HepG2 (cell line): ENCODE measurements around the gene SHROOM1. TPM values are rescaled to one million over a fixed set of nuclear protein-coding genes. Genes with fewer than 3 reads are reported as not detected.

Source experiments
- CBFB ChIP-seq: sonication (generic); formaldehyde crosslinking; IDR thresholded peaks from 2 replicates; pipeline ENCODE4 v1.4.0; 2020; ENCODE audit warnings: missing genetic modification reagents
- HNRNPUL1 ChIP-seq: fragments of 200-400 bp; formaldehyde crosslinking; IDR thresholded peaks from 2 replicates; pipeline ENCODE4 v1.6.1; 2017; ENCODE audit warnings: low read depth, mild to moderate bottlenecking, low read length, moderate library complexity
- IRX3 ChIP-seq: sonication (generic); formaldehyde crosslinking; IDR thresholded peaks from 2 replicates; pipeline ENCODE4 v1.8.1; 2023; ENCODE audit warnings: mild to moderate bottlenecking, low read depth, missing genetic modification reagents, borderline replicate concordance
- RAD21 ChIP-seq: fragments of 450-650 bp; formaldehyde crosslinking; IDR thresholded peaks from 2 replicates; pipeline ENCODE4 v1.5.0; 2020; ENCODE audit warnings: mild to moderate bottlenecking
- TBX2 ChIP-seq: sonication (generic); formaldehyde crosslinking; IDR thresholded peaks from 2 replicates; pipeline ENCODE4 v1.5.0; 2020; ENCODE audit warnings: missing genetic modification reagents, mild to moderate bottlenecking, borderline replicate concordance
- ZFP90 ChIP-seq: sonication (generic); formaldehyde crosslinking; IDR thresholded peaks from 2 replicates; pipeline ENCODE4 v1.8.0; 2022; ENCODE audit warnings: missing genetic modification reagents, mild to moderate bottlenecking, inconsistent platforms, borderline replicate concordance
- ZNF232 ChIP-seq: sonication (generic); formaldehyde crosslinking; IDR thresholded peaks from 2 replicates; pipeline ENCODE4 v1.4.0; 2020; ENCODE audit warnings: missing genetic modification reagents, borderline replicate concordance
- ZNF292 ChIP-seq: sonication (generic); formaldehyde crosslinking; IDR thresholded peaks from 2 replicates; pipeline ENCODE4 v1.8.1; 2022; ENCODE audit warnings: mild to moderate bottlenecking, low read depth, missing genetic modification reagents, borderline replicate concordance
- ZNF564 ChIP-seq: sonication (generic); formaldehyde crosslinking; IDR thresholded peaks from 2 replicates; pipeline ENCODE4 v1.8.1; 2023; ENCODE audit warnings: mild to moderate bottlenecking, missing genetic modification reagents
- polyA plus RNA-seq, 8 experiments: library from polyadenylated mRNA; depleted of rRNA in 3 of 8; stranded (reverse) in 7 of 8; unstranded in 1 of 8; fragments of >200 nt; fragmentation: Illumina TruSeq in 4 of 8; extraction: Trizol in 4 of 8; gene quantifications; 2 replicates each; pipeline versions ENCODE4 v1.2.1 to v1.2.3, GENCODE V29; 2011 to 2016; ENCODE audit warnings: low read depth in 4 of 8, missing spikeins in 1 of 8, mixed read lengths in 1 of 8; ENCODE audit not compliant: insufficient read depth in 1 of 8
- total RNA-seq, 5 experiments: library from RNA; depleted of rRNA; stranded (reverse); fragments of >200 nt; fragmentation: Illumina TruSeq; extraction: Trizol; gene quantifications; 2 replicates each; pipeline ENCODE4 v1.2.3, GENCODE V29; 2016; ENCODE audit warnings: low read depth in 1 of 5
- TF ChIP-seq, protein P1 (sequence below): sonication (generic); formaldehyde crosslinking; IDR thresholded peaks from 2 replicates; pipeline ENCODE4 v1.5.1; 2020; ENCODE audit warnings: missing genetic modification reagents, mild to moderate bottlenecking, borderline replicate concordance
- TF ChIP-seq, protein P2 (sequence below): sonication (generic); formaldehyde crosslinking; IDR thresholded peaks from 2 replicates; pipeline ENCODE4 v1.4.0; 2020; ENCODE audit warnings: missing genetic modification reagents
- TF ChIP-seq, protein P3 (sequence below): sonication (generic); formaldehyde crosslinking; IDR thresholded peaks from 2 replicates; pipeline ENCODE4 v1.4.0; 2020; ENCODE audit warnings: mild to moderate bottlenecking, missing genetic modification reagents
- TF ChIP-seq, protein P4 (sequence below): sonication (generic); formaldehyde crosslinking; IDR thresholded peaks from 2 replicates; pipeline ENCODE4 v1.5.1; 2020; ENCODE audit warnings: mild to moderate bottlenecking, missing genetic modification reagents, moderate library complexity
- TF ChIP-seq, protein P5 (sequence below): IDR thresholded peaks from 2 replicates; pipeline ENCODE4 v1.6.1; 2012; ENCODE audit warnings: low read length, improper control_type of control experiment

Gene SHROOM1
- total and polyA plus RNA-seq, 2 of the 13 experiments (the other 11 are each of a cell fraction or from before 2014, with no cell fraction given): 18.2 to 25.7 TPM

DNA sequence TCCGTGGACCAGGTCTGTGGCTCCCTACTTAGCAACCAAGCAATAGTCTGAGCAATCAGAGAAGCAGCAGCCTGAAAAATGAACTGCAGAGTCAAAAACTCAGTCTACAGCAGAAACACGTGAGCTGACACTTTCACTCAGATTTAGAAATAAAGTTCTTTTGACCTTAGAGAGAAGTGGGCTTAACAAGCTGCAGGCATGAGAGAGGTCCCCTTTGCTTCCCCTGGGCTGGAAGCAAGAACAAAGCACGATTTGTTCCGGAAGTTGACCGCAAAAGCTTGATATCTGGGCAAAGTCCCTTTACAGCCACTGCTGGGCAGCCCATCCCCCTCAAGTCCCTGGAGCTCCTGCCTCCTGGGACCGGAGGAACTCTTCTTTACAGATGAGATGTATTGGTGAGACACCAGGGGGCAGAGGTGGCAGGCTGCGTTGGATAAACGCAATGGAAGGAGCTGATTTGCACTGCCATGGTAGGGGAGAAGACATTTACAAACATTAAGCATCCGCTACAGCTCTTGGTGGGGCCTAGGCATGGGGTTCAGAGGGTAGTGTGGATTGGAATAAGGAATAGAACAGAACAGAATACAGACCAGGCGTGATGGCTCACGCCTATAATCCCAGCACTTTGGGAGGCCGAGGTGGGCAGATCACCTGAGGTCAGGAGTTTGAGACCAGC, 23.1 kb downstream of the SHROOM1 start (continued):
- peak; percentile 98 for TF ChIP-seq CBFB
- TF ChIP-seq, protein P1, sequence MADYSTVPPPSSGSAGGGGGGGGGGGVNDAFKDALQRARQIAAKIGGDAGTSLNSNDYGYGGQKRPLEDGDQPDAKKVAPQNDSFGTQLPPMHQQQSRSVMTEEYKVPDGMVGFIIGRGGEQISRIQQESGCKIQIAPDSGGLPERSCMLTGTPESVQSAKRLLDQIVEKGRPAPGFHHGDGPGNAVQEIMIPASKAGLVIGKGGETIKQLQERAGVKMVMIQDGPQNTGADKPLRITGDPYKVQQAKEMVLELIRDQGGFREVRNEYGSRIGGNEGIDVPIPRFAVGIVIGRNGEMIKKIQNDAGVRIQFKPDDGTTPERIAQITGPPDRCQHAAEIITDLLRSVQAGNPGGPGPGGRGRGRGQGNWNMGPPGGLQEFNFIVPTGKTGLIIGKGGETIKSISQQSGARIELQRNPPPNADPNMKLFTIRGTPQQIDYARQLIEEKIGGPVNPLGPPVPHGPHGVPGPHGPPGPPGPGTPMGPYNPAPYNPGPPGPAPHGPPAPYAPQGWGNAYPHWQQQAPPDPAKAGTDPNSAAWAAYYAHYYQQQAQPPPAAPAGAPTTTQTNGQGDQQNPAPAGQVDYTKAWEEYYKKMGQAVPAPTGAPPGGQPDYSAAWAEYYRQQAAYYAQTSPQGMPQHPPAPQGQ (CRISPR knock-in tag): no peak
- TF ChIP-seq, protein P2, sequence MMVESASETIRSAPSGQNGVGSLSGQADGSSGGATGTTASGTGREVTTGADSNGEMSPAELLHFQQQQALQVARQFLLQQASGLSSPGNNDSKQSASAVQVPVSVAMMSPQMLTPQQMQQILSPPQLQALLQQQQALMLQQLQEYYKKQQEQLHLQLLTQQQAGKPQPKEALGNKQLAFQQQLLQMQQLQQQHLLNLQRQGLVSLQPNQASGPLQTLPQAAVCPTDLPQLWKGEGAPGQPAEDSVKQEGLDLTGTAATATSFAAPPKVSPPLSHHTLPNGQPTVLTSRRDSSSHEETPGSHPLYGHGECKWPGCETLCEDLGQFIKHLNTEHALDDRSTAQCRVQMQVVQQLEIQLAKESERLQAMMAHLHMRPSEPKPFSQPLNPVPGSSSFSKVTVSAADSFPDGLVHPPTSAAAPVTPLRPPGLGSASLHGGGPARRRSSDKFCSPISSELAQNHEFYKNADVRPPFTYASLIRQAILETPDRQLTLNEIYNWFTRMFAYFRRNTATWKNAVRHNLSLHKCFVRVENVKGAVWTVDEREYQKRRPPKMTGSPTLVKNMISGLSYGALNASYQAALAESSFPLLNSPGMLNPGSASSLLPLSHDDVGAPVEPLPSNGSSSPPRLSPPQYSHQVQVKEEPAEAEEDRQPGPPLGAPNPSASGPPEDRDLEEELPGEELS (CRISPR knock-in tag): peak; percentile 80
- TF ChIP-seq, protein P3, sequence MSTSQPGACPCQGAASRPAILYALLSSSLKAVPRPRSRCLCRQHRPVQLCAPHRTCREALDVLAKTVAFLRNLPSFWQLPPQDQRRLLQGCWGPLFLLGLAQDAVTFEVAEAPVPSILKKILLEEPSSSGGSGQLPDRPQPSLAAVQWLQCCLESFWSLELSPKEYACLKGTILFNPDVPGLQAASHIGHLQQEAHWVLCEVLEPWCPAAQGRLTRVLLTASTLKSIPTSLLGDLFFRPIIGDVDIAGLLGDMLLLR (CRISPR knock-in tag): 0 out of 2 replicates have a peak, but pooled peaks have one; percentile 18
- peak; percentile 80 for TF ChIP-seq ZNF564 (CRISPR knock-in tag)
- TF ChIP-seq ZNF292: peak; percentile 91; the same call in 1 of the 2 replicates
- TF ChIP-seq, protein P4, sequence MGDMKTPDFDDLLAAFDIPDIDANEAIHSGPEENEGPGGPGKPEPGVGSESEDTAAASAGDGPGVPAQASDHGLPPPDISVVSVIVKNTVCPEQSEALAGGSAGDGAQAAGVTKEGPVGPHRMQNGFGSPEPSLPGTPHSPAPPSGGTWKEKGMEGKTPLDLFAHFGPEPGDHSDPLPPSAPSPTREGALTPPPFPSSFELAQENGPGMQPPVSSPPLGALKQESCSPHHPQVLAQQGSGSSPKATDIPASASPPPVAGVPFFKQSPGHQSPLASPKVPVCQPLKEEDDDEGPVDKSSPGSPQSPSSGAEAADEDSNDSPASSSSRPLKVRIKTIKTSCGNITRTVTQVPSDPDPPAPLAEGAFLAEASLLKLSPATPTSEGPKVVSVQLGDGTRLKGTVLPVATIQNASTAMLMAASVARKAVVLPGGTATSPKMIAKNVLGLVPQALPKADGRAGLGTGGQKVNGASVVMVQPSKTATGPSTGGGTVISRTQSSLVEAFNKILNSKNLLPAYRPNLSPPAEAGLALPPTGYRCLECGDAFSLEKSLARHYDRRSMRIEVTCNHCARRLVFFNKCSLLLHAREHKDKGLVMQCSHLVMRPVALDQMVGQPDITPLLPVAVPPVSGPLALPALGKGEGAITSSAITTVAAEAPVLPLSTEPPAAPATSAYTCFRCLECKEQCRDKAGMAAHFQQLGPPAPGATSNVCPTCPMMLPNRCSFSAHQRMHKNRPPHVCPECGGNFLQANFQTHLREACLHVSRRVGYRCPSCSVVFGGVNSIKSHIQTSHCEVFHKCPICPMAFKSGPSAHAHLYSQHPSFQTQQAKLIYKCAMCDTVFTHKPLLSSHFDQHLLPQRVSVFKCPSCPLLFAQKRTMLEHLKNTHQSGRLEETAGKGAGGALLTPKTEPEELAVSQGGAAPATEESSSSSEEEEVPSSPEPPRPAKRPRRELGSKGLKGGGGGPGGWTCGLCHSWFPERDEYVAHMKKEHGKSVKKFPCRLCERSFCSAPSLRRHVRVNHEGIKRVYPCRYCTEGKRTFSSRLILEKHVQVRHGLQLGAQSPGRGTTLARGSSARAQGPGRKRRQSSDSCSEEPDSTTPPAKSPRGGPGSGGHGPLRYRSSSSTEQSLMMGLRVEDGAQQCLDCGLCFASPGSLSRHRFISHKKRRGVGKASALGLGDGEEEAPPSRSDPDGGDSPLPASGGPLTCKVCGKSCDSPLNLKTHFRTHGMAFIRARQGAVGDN (CRISPR knock-in tag): peak; percentile 60; the same call in 1 of the 2 replicates
- TF ChIP-seq IRX3: no peak
- TF ChIP-seq HNRNPUL1: no peak
- TF ChIP-seq RAD21 (CRISPR knock-in tag): peak; percentile 95
- no peak for TF ChIP-seq ZFP90 (CRISPR knock-in tag)
- TF ChIP-seq ZNF232 (CRISPR knock-in tag): no peak; the same call in 1 of the 2 replicates
- peak; percentile 94 for TF ChIP-seq TBX2 (CRISPR knock-in tag)
- TF ChIP-seq, protein P5, sequence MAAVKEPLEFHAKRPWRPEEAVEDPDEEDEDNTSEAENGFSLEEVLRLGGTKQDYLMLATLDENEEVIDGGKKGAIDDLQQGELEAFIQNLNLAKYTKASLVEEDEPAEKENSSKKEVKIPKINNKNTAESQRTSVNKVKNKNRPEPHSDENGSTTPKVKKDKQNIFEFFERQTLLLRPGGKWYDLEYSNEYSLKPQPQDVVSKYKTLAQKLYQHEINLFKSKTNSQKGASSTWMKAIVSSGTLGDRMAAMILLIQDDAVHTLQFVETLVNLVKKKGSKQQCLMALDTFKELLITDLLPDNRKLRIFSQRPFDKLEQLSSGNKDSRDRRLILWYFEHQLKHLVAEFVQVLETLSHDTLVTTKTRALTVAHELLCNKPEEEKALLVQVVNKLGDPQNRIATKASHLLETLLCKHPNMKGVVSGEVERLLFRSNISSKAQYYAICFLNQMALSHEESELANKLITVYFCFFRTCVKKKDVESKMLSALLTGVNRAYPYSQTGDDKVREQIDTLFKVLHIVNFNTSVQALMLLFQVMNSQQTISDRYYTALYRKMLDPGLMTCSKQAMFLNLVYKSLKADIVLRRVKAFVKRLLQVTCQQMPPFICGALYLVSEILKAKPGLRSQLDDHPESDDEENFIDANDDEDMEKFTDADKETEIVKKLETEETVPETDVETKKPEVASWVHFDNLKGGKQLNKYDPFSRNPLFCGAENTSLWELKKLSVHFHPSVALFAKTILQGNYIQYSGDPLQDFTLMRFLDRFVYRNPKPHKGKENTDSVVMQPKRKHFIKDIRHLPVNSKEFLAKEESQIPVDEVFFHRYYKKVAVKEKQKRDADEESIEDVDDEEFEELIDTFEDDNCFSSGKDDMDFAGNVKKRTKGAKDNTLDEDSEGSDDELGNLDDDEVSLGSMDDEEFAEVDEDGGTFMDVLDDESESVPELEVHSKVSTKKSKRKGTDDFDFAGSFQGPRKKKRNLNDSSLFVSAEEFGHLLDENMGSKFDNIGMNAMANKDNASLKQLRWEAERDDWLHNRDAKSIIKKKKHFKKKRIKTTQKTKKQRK: no peak
